ENCODE results near the gene WDR70. TPM values are rescaled to one million over a fixed set of nuclear protein-coding genes. Genes with fewer than 3 reads are reported as not detected.

WDR70 gene
- total RNA-seq, 1 experiment from 2014 or later = 35.0 TPM

- POLR2A ChIA-PET = interaction anchor here (0.5 kb wide), 1 partner anchor 176 kb away, joined by 4 read pairs; no protein-coding TSS in a partner anchor
- H3K27ac Mint-ChIP-seq = no peak overlapping the region
- no peak overlapping the region for H3K4me3 Mint-ChIP-seq
- CTCF ChIA-PET = interaction anchor here (1.1 to 1.6 kb wide), 2 partner anchors 24 to 147 kb away, joined by 3 to 5 read pairs; no protein-coding TSS in a partner anchor
- DNase-seq (ENCODE audit: low spot score) (no peak), ATAC-seq (no peak)
- H3K9me3 Mint-ChIP-seq = peaks cover 5% of the 10 kb centered on the region; the same call in 1 of the 2 replicates
- peaks cover 8% of the 10 kb centered on the region for H3K4me1 Mint-ChIP-seq
- no peaks in the 10 kb centered on the region for H3K27me3 Mint-ChIP-seq (ENCODE audit: low read depth)
- TF ChIP-seq SP1 (CRISPR knock-in tag; conservative IDR thresholded peaks at IDR 0.05) = no peak
- TF ChIP-seq GRHL2 (CRISPR knock-in tag; IDR thresholded peaks at IDR 0.05; ENCODE audit: insufficient replicate concordance, severe bottlenecking) = no peak
- H3K36me3 Mint-ChIP-seq = no peaks in the 10 kb centered on the region
These were observed 197.4 kb downstream of the WDR70 start for GRCh38 chr5:37576552-37576951.

DNA sequence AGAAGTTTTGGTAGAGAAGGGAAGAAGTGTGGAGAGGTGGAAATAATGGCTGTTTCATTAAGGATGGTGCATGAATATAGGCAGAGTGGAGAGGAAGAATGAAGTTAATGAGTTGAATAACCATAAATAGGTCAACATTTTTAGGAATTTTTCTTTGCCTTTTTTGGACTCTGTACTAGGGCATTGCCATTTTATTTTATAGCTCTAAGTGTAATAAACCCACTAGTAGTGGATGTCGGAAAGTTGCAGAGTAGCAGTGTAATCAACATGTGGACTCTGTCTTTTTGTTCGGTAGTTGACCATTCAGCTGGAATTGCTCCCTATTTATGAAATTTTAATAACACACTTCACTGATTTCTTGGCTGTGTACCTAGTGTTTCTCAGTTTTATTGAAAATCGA is 199.1 kb downstream of the WDR70 start:
- H3K27me3 Mint-ChIP-seq (ENCODE audit: low read depth) = no peaks in the 10 kb centered on the region
- H3K4me1 Mint-ChIP-seq = peaks cover 8% of the 10 kb centered on the region
- H3K36me3 Mint-ChIP-seq = no peaks in the 10 kb centered on the region
- no peak for ATAC-seq
- TF ChIP-seq, protein P1, sequence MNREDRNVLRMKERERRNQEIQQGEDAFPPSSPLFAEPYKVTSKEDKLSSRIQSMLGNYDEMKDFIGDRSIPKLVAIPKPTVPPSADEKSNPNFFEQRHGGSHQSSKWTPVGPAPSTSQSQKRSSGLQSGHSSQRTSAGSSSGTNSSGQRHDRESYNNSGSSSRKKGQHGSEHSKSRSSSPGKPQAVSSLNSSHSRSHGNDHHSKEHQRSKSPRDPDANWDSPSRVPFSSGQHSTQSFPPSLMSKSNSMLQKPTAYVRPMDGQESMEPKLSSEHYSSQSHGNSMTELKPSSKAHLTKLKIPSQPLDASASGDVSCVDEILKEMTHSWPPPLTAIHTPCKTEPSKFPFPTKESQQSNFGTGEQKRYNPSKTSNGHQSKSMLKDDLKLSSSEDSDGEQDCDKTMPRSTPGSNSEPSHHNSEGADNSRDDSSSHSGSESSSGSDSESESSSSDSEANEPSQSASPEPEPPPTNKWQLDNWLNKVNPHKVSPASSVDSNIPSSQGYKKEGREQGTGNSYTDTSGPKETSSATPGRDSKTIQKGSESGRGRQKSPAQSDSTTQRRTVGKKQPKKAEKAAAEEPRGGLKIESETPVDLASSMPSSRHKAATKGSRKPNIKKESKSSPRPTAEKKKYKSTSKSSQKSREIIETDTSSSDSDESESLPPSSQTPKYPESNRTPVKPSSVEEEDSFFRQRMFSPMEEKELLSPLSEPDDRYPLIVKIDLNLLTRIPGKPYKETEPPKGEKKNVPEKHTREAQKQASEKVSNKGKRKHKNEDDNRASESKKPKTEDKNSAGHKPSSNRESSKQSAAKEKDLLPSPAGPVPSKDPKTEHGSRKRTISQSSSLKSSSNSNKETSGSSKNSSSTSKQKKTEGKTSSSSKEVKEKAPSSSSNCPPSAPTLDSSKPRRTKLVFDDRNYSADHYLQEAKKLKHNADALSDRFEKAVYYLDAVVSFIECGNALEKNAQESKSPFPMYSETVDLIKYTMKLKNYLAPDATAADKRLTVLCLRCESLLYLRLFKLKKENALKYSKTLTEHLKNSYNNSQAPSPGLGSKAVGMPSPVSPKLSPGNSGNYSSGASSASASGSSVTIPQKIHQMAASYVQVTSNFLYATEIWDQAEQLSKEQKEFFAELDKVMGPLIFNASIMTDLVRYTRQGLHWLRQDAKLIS (CRISPR knock-in tag; IDR thresholded peaks at IDR 0.05; ENCODE audit: borderline replicate concordance) = no peak
- TF ChIP-seq NFATC4 (CRISPR knock-in tag; IDR thresholded peaks at IDR 0.05) (no peak), NR1H2 (CRISPR knock-in tag; IDR thresholded peaks at IDR 0.05) (no peak), ZNF416 (CRISPR knock-in tag; IDR thresholded peaks at IDR 0.05) (no peak), ZNF423 (CRISPR knock-in tag; IDR thresholded peaks at IDR 0.05) (no peak), ZMAT4 (CRISPR knock-in tag; IDR thresholded peaks at IDR 0.05) (no peak), ZNF671 (CRISPR knock-in tag; IDR thresholded peaks at IDR 0.05) (no peak), TEAD1 (CRISPR knock-in tag; IDR thresholded peaks at IDR 0.05) (no peak), GABPB1 (CRISPR knock-in tag; IDR thresholded peaks at IDR 0.05) (no peak), FOXK1 (CRISPR knock-in tag; IDR thresholded peaks at IDR 0.05) (no peak), TP53 (CRISPR knock-in tag; IDR thresholded peaks at IDR 0.05) (no peak), EMX1 (CRISPR knock-in tag; IDR thresholded peaks at IDR 0.05) (no peak), STAT6 (CRISPR knock-in tag; conservative IDR thresholded peaks at IDR 0.05; ENCODE audit: low read depth) (no peak)
- TF ChIP-seq, protein P2, sequence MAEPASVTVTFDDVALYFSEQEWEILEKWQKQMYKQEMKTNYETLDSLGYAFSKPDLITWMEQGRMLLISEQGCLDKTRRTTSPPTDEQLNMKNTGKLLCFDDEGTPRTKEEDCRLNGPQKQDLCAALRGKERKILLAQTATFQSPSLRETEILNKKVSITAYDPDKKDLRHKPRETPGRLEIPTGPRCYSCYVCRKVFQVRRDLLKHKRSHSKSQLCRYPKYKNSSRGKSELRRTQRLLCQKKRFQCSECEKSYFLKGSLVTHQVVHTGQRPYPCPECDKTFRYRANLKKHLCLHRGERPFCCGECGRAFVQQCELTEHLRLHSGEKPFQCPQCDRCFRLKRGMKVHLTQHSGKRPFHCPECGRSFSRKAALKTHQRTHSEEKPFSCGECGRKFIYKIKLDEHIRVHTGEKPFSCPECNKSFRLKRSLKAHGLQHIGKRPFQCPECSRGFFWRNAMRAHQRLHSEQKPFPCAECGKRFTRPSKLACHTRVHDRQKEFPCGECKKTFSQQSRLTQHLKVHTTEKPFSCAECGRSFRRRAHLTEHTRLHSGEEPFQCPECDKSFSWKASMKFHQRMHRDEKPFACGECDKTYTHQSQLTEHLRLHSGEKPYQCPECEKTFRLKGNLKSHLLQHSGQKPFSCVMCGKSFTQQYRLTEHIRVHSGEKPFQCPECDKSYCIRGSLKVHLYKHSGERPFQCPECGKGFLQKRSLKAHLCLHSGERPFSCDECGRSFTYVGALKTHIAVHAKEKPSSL (CRISPR knock-in tag; conservative IDR thresholded peaks at IDR 0.05) = no peak
- TF ChIP-seq, protein P3, sequence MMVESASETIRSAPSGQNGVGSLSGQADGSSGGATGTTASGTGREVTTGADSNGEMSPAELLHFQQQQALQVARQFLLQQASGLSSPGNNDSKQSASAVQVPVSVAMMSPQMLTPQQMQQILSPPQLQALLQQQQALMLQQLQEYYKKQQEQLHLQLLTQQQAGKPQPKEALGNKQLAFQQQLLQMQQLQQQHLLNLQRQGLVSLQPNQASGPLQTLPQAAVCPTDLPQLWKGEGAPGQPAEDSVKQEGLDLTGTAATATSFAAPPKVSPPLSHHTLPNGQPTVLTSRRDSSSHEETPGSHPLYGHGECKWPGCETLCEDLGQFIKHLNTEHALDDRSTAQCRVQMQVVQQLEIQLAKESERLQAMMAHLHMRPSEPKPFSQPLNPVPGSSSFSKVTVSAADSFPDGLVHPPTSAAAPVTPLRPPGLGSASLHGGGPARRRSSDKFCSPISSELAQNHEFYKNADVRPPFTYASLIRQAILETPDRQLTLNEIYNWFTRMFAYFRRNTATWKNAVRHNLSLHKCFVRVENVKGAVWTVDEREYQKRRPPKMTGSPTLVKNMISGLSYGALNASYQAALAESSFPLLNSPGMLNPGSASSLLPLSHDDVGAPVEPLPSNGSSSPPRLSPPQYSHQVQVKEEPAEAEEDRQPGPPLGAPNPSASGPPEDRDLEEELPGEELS (CRISPR knock-in tag; IDR thresholded peaks at IDR 0.05) = no peak
- TF ChIP-seq, protein P4, sequence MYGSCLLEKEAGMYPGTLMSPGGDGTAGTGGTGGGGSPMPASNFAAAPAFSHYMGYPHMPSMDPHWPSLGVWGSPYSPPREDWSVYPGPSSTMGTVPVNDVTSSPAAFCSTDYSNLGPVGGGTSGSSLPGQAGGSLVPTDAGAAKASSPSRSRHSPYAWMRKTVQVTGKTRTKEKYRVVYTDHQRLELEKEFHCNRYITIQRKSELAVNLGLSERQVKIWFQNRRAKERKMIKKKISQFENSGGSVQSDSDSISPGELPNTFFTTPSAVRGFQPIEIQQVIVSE (CRISPR knock-in tag; IDR thresholded peaks at IDR 0.05; ENCODE audit: borderline replicate concordance) = no peak
- H3K9me3 Mint-ChIP-seq = peaks cover 5% of the 10 kb centered on the region; the same call in 1 of the 2 replicates
- DNase-seq (ENCODE audit: low spot score) = no peak
- POLR2A ChIA-PET = no interaction called here
- CTCF ChIA-PET = no interaction called here
- no peak overlapping the region for H3K4me3 Mint-ChIP-seq
- no peak overlapping the region for H3K27ac Mint-ChIP-seq

Data from WTC11 (cell line).